ENCODE measurements around the gene PMIS2.

DNA sequence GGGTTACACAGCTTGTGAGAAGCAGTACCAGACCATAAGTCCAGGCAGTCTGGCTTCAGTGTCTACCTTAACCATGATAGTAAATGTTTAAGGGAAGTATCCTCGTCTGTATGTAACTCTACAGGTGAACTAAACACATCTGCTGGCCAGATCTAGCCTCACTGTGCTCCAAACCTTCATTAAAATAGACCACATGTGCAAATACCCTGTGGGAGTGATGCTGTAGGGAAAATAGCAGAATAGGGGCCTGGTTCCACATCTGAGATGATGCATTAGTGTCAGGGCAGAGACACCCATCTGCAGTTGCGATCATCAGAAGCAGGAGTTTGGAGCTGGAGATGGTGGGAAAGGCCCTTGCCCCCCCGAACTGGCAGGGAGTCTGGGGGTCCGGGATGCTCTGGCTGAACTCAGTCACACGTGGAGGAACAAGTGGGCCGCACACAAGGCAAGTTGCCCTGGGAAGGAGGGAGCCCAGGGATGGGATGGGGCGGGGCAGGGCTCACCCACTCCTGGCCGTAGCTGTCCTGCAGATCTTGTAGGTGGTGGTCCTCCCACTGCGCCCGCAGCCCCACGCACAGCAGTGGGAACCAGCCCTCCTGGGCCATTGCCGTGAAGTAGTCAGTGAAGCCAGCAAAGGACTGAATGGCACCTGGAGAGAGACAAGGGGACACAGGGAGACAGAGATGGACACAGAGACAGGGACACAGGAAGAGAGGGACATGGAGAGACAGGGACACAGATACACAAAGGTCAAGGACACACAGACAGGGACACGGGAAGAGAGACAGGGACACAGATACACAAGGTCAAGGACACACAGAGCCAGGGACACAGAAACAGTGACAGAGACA lies 33.2 kb upstream of the PMIS2 start:
- TF ChIP-seq POLR2A (IDR thresholded peaks at IDR 0.05), result no peak
- TF ChIP-seq, protein P1, sequence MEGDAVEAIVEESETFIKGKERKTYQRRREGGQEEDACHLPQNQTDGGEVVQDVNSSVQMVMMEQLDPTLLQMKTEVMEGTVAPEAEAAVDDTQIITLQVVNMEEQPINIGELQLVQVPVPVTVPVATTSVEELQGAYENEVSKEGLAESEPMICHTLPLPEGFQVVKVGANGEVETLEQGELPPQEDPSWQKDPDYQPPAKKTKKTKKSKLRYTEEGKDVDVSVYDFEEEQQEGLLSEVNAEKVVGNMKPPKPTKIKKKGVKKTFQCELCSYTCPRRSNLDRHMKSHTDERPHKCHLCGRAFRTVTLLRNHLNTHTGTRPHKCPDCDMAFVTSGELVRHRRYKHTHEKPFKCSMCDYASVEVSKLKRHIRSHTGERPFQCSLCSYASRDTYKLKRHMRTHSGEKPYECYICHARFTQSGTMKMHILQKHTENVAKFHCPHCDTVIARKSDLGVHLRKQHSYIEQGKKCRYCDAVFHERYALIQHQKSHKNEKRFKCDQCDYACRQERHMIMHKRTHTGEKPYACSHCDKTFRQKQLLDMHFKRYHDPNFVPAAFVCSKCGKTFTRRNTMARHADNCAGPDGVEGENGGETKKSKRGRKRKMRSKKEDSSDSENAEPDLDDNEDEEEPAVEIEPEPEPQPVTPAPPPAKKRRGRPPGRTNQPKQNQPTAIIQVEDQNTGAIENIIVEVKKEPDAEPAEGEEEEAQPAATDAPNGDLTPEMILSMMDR (IDR thresholded peaks at IDR 0.05), result no peak

All from suprapubic skin (tissue), 3 donors.